Prostate gland (tissue), 2 donors: ENCODE measurements around the gene ATP6V1G1.

Source experiments
- POLR2A ChIP-seq: fragments of 450-650 bp; IDR thresholded peaks from one replicate; pipeline ENCODE4 v1.6.1; 2016; ENCODE audit warnings: antibody characterized with exemption, mild to moderate bottlenecking
- TF ChIP-seq, protein P1 (sequence below), 4 experiments: fragments of 200-600 bp in 2 of 4; fragments of 450-650 bp in 2 of 4; sonication (generic) in 2 of 4; IDR thresholded peaks; 1 replicate in 3 of 4; 2 replicates in 1 of 4; pipeline ENCODE4 v1.5.1; 2016 to 2019; ENCODE audit warnings: antibody characterized with exemption in 4 of 4, mild to moderate bottlenecking in 2 of 4, moderate library complexity in 2 of 4

- TF ChIP-seq, protein P1, sequence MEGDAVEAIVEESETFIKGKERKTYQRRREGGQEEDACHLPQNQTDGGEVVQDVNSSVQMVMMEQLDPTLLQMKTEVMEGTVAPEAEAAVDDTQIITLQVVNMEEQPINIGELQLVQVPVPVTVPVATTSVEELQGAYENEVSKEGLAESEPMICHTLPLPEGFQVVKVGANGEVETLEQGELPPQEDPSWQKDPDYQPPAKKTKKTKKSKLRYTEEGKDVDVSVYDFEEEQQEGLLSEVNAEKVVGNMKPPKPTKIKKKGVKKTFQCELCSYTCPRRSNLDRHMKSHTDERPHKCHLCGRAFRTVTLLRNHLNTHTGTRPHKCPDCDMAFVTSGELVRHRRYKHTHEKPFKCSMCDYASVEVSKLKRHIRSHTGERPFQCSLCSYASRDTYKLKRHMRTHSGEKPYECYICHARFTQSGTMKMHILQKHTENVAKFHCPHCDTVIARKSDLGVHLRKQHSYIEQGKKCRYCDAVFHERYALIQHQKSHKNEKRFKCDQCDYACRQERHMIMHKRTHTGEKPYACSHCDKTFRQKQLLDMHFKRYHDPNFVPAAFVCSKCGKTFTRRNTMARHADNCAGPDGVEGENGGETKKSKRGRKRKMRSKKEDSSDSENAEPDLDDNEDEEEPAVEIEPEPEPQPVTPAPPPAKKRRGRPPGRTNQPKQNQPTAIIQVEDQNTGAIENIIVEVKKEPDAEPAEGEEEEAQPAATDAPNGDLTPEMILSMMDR (IDR thresholded peaks at IDR 0.05), result no peak
- TF ChIP-seq POLR2A, result no peak
These were observed 56.3 kb downstream of the ATP6V1G1 start for GRCh38 chr9:114643896-114644295.
